Fibroblast of lung (primary cell): ENCODE data around the gene SOCS1. TPM values are rescaled to one million over a fixed set of nuclear protein-coding genes. Genes with fewer than 3 reads are reported as not detected.
"Not testable (repeated sequence)": the region's sequence is repeated elsewhere in the genome, so short reads cannot be mapped to it uniquely, and the experiment has no call there.

Experiments
- DNase-seq, 2 donors: peaks; one replicate each; pipeline versions ENCODE4 v3.0.0 to v3.0.0-alpha.2; 2010; ENCODE audit warnings: low read depth in 2 of 2
- H2AFZ ChIP-seq: 2 replicates; pipeline ENCODE4 v1.5.1; 2012; ENCODE audit warnings: low read length, control low read depth, inconsistent platforms
- H3K27ac ChIP-seq: 2 replicates; pipeline ENCODE4 v1.5.1; 2011; ENCODE audit warnings: low read length, control low read depth; ENCODE audit not compliant: insufficient read depth
- H3K27me3 ChIP-seq: 2 replicates; pipeline ENCODE4 v1.5.1; 2011; ENCODE audit warnings: mild to moderate bottlenecking, low read length; ENCODE audit not compliant: control insufficient read depth, insufficient read depth
- H3K36me3 ChIP-seq: 2 replicates; pipeline ENCODE4 v1.5.1; 2011; ENCODE audit warnings: low read length; ENCODE audit not compliant: control insufficient read depth, insufficient read depth
- H3K4me1 ChIP-seq: 2 replicates; pipeline ENCODE4 v1.5.1; 2011; ENCODE audit warnings: low read length; ENCODE audit not compliant: control insufficient read depth, insufficient read depth; ENCODE audit errors: extremely low read depth
- H3K4me2 ChIP-seq: 2 replicates; pipeline ENCODE4 v1.5.1; 2011; ENCODE audit warnings: low read length, control low read depth; ENCODE audit not compliant: insufficient read depth; ENCODE audit errors: extremely low read depth
- H3K4me3 ChIP-seq, 4 experiments: fragments of 200-600 bp in 1 of 4; sonication (generic) in 1 of 4; replicated peaks in 1 of 4; 2 replicates each; pipeline ENCODE4 v1.5.1; 2011 to 2016; ENCODE audit warnings: low read length in 4 of 4, low read depth in 3 of 4, mild to moderate bottlenecking in 3 of 4, control low read depth in 2 of 4, inconsistent platforms in 1 of 4, mixed read lengths in 1 of 4; ENCODE audit not compliant: insufficient read depth in 1 of 4; ENCODE audit errors: control extremely low read depth in 1 of 4
- H3K79me2 ChIP-seq: 2 replicates; pipeline ENCODE4 v1.5.1; 2012; ENCODE audit warnings: mild to moderate bottlenecking, low read length, inconsistent platforms; ENCODE audit not compliant: control insufficient read depth, insufficient read depth
- H3K9ac ChIP-seq: 2 replicates; pipeline ENCODE4 v1.5.1; 2011; ENCODE audit warnings: mild to moderate bottlenecking, low read length, control low read depth; ENCODE audit not compliant: insufficient read depth
- H3K9me3 ChIP-seq: 2 replicates; pipeline ENCODE4 v1.5.1; 2012; ENCODE audit warnings: low read depth, low read length; ENCODE audit not compliant: control insufficient read depth, insufficient read depth
- H4K20me1 ChIP-seq: 2 replicates; pipeline ENCODE4 v1.5.1; 2011; ENCODE audit warnings: low read length; ENCODE audit not compliant: control insufficient read depth, insufficient read depth; ENCODE audit errors: extremely low read depth
- CTCF ChIP-seq, 2 donors: IDR thresholded peaks in 1 of 2; conservative IDR thresholded peaks in 1 of 2; 1 replicate in 1 of 2; 2 replicates in 1 of 2; pipeline ENCODE4 v1.5.1; 2011 to 2012; ENCODE audit warnings: low read length in 2 of 2, control low read depth in 1 of 2, inconsistent platforms in 1 of 2, low read depth in 1 of 2, mild to moderate bottlenecking in 1 of 2
- EZH2 ChIP-seq: IDR thresholded peaks from 2 replicates; pipeline ENCODE4 v1.5.1; 2012; ENCODE audit warnings: low read length, control low read depth, mild to moderate bottlenecking; ENCODE audit errors: missing control alignments
- polyA plus RNA-seq, 2 donors: library from polyadenylated mRNA; depleted of rRNA in 1 of 2; stranded (reverse) in 1 of 2; unstranded in 1 of 2; fragments of >200 nt; gene quantifications; 2 replicates each; pipeline ENCODE4 v1.2.1, GENCODE V29; 2011 to 2012; ENCODE audit warnings: missing spikeins in 1 of 2
- total RNA-seq: library from RNA; depleted of rRNA; stranded (reverse); fragments of >200 nt; gene quantifications from 2 replicates; pipeline ENCODE4 v1.2.1, GENCODE V29; 2014

The SOCS1 gene
- total and polyA plus RNA-seq, 2 donors (not counting 1 experiment from before 2014, with no cell fraction given), result 17.7 to 21.1 TPM

- H3K27ac ChIP-seq, result no peak overlapping the region
- peaks cover 8% of the 10 kb centered on the region for H3K4me1 ChIP-seq
- H2AFZ ChIP-seq, result no peak overlapping the region
- no peak overlapping the region for H3K9ac ChIP-seq
- TF ChIP-seq EZH2, result no peak
- TF ChIP-seq CTCF (conservative IDR thresholded peaks at IDR 0.05 in 1 of 2, IDR thresholded peaks at IDR 0.05 in 1 of 2; ENCODE audit: low read depth in 1 of 2, low read length in 2 of 2), result no peak
- H3K4me2 ChIP-seq, result peak overlapping the region; percentile 16
- H3K36me3 ChIP-seq, result no peaks in the 10 kb centered on the region
- no peak overlapping the region for H3K4me3 ChIP-seq
- H4K20me1 ChIP-seq, result no peaks in the 10 kb centered on the region
- no peaks in the 10 kb centered on the region for H3K9me3 ChIP-seq
- DNase-seq, result no peak
- no peaks in the 10 kb centered on the region for H3K27me3 ChIP-seq
- no peaks in the 10 kb centered on the region for H3K79me2 ChIP-seq
These were observed 31.7 kb downstream of the SOCS1 start for GRCh38 chr16:11224096-11224893.

DNA sequence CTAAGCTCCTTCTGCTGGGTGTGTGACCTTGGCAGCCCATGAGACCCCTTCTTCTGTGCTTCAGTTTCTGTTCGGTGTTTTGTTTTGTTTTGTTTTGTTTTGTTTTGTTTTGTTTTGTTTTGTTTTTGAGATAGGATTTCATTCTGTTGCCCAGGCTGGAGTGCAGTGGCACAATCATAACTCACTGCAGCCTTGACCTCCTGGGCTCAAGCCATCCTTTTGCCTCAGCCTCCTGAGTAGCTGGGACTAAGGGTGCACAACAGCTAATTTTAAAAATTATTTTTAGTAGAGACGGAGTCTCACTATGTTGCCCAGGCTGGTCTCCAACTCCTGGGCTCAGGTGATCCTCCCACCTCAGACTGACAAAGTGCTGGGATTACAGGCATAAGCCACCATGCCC lies 35.5 kb downstream of the SOCS1 start:
- not testable (repeated sequence) for H3K9ac ChIP-seq, H3K36me3 ChIP-seq, H3K4me1 ChIP-seq, DNase-seq, H3K4me3 ChIP-seq, H4K20me1 ChIP-seq, H3K27ac ChIP-seq, H3K79me2 ChIP-seq, H3K9me3 ChIP-seq, H2AFZ ChIP-seq, H3K4me2 ChIP-seq, H3K27me3 ChIP-seq

- TF ChIP-seq CTCF (conservative IDR thresholded peaks at IDR 0.05 in 1 of 2, IDR thresholded peaks at IDR 0.05 in 1 of 2; ENCODE audit: low read depth in 1 of 2, low read length in 2 of 2), result no peak
- H3K4me1 ChIP-seq, result peaks cover under 1% of the 10 kb centered on the region
- H3K79me2 ChIP-seq, result no peaks in the 10 kb centered on the region
- H3K9ac ChIP-seq, result no peak overlapping the region
- H2AFZ ChIP-seq, result no peak overlapping the region
- peak in 1 of 2 donors; percentile 56 for DNase-seq
- H3K9me3 ChIP-seq, result no peaks in the 10 kb centered on the region
- no peak overlapping the region for H3K4me2 ChIP-seq
- H3K36me3 ChIP-seq, result no peaks in the 10 kb centered on the region
- no peaks in the 10 kb centered on the region for H3K27me3 ChIP-seq
- H4K20me1 ChIP-seq, result no peaks in the 10 kb centered on the region
- no peak overlapping the region for H3K27ac ChIP-seq
- no peak overlapping the region for H3K4me3 ChIP-seq
These were observed 36.8 kb downstream of the SOCS1 start for GRCh38 chr16:11219178-11219577.
